ENCODE measurements around the gene MECR. TPM values are rescaled to one million over a fixed set of nuclear protein-coding genes. Genes with fewer than 3 reads are reported as not detected.

MECR gene, protein sequence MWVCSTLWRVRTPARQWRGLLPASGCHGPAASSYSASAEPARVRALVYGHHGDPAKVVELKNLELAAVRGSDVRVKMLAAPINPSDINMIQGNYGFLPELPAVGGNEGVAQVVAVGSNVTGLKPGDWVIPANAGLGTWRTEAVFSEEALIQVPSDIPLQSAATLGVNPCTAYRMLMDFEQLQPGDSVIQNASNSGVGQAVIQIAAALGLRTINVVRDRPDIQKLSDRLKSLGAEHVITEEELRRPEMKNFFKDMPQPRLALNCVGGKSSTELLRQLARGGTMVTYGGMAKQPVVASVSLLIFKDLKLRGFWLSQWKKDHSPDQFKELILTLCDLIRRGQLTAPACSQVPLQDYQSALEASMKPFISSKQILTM
- total RNA-seq (10 to 100 TPM; 19.6 to 37.4 (median 33.1) TPM), polyA plus RNA-seq (10 to 100 TPM; 24.2 to 34.4 TPM)
- long read RNA-seq, donor 1, transcript MECR-201 (10 exons, 1,353 nt): major isoform, 57 of 74 reads
- long read RNA-seq, donor 1, partial matches to known transcripts: 7 of 74 reads
- long read RNA-seq, donor 1, other reads (novel, unspliced or antisense): 8 of 74 reads
- long read RNA-seq, donor 2, transcript MECR-202 (10 exons, 2,416 nt): minor isoform, 12 of 210 reads
- long read RNA-seq, donor 2, transcript MECR-201 (10 exons, 1,353 nt): major isoform, 160 of 210 reads
- long read RNA-seq, donor 2, partial matches to known transcripts: 7 of 210 reads
- long read RNA-seq, donor 2, other reads (novel, unspliced or antisense): 30 of 210 reads
- long read RNA-seq, donor 3, transcript MECR-201 (10 exons, 1,353 nt): major isoform, 38 of 51 reads
- long read RNA-seq, donor 3, partial matches to known transcripts: 5 of 51 reads
- long read RNA-seq, donor 3, other reads (novel, unspliced or antisense): 7 of 51 reads

DNA sequence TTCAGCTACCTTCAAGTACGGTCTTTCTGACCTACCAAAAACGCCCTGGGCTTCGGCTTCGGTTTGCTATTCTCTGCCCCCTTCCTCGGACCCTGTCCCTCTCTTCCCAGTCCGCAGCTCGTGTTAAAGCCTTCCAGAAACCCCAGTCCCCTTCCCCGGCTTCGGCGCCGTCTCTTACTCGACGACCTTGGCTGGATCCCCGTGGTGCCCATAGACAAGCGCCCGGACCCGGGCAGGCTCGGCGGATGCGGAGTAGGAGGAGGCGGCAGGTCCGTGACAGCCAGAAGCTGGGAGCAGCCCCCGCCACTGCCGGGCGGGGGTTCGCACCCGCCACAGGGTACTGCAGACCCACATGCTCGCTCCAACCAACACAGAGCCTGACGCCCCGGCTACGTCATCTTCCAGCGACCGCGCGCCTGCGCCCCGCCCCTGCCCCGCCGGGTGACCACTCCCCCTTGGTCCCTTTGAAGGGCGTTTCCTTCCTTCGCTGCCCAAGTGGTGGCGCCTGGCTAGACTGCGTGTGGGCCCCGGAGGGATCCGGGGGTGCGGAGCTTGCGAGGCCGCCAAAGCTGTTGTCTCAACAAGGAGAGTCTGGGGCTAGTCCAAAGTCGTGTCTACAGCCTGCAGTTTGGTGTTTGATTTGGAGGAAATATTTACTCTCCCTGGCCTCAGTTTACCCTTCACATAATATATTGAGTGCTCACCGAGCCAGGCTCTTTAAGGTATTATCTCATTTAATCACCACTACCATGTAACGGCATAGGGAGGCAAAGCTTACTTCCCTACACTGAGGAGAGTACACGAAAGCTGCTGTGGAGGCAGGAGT lies at the start of gene MECR:
Gene MECR, minus strand, starts transcription at position 382 of the 826 bp plus-strand sequence. Its CDS starts 28 bp downstream, at position 354.
- peaks cover 0 to 4% (median 0%) of the 10 kb centered on the region in 9 donors for H3K36me3 ChIP-seq
- H3K4me3 ChIP-seq: peak within 1 kb of the TSS; percentile 44 to 93 (median 73)
- intact Hi-C loops (cut with DNase I): loop anchor here in 6 of 10 donors (5.0 to 10.0 kb wide), 8 partner anchors 194 to 1487 kb away; no protein-coding TSS in a partner anchor
- H3K27me3 ChIP-seq: peaks cover 0 to 3% (median 0%) of the 10 kb centered on the region in 9 donors
- H3K9me3 ChIP-seq: no peaks in the 10 kb centered on the region
- DNase-seq (peak; percentile 92 to 97 (median 95)), ATAC-seq (peak; percentile 93 to 99 (median 98))
- H3K27ac ChIP-seq: peak within 1 kb of the TSS in 11 of 12 donors; percentile 35 to 74 (median 66)
- H3K4me1 ChIP-seq: peaks cover 0 to 20% (median 13%) of the 10 kb centered on the region in 12 donors
- WGBS, 4 donors: 2 to 3% (median 3%) methylated on average over 42 to 52 of the region's 52 CpGs
- TF ChIP-seq POLR2A (IDR thresholded peaks at IDR 0.05) (peak in 1 of 2 donors; percentile 55), CTCF (IDR thresholded peaks at IDR 0.05) (peak in 6 of 12 donors; percentile 11 to 39 (median 26))

GRCh38 chr1:29279951-29280391 lies 49.2 kb upstream of the MECR start:
- intact Hi-C loops (cut with DNase I): no loop called here
- Histone ChIP-seq H3K4me1 (no peaks in the 10 kb centered on the region), H3K27ac (no peak overlapping the region), H3K4me3 (no peak overlapping the region), H3K36me3 (peaks cover 0 to 19% (median 3%) of the 10 kb centered on the region in 9 donors), H3K27me3 (no peaks in the 10 kb centered on the region), H3K9me3 (peaks cover 0 to 5% (median 0%) of the 10 kb centered on the region in 12 donors)
- WGBS, 4 donors: 77 to 91% (median 85%) methylated on average over 10 to 11 of the region's 11 CpGs; no CpG with 5 or more reads in 1 of the 4 donors
- no peak for DNase-seq
- peak in 1 of 4 donors; percentile 52 for ATAC-seq
- TF ChIP-seq POLR2A (IDR thresholded peaks at IDR 0.05) (no peak), CTCF (IDR thresholded peaks at IDR 0.05) (no peak)

DNA sequence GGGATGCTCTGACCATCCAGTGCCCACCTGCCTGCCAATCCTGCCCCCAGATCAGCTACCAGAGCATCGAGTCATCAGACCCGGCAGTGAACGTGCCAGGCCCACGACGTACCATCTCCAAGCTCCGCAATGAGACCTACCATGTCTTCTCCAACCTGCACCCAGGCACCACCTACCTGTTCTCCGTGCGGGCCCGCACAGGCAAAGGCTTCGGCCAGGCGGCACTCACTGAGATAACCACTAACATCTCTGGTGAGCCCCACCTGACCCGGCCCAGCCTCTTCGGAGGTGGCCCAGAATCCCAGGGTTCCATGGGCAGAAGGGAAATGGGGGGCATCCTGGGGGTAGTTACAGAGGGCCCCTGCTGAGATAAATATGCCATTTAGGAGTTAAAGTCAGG lies 48.7 kb upstream of the MECR start:
- ATAC-seq (no peak), DNase-seq (no peak)
- 92 to 95% (median 93%) methylated on average over 7 to 13 of the region's 13 CpGs for WGBS, 4 donors
- no peak overlapping the region for H3K27ac ChIP-seq
- H3K9me3 ChIP-seq: peaks cover 0 to 5% (median 0%) of the 10 kb centered on the region in 12 donors
- peaks cover 0 to 19% (median 3%) of the 10 kb centered on the region in 9 donors for H3K36me3 ChIP-seq
- no peak for TF ChIP-seq CTCF (IDR thresholded peaks at IDR 0.05)
- no peak for TF ChIP-seq POLR2A (IDR thresholded peaks at IDR 0.05)
- intact Hi-C loops (cut with DNase I): no loop called here
- no peaks in the 10 kb centered on the region for H3K27me3 ChIP-seq
- no peaks in the 10 kb centered on the region for H3K4me1 ChIP-seq
- no peak overlapping the region for H3K4me3 ChIP-seq
